HG03354 (cell line): ENCODE data around the gene ARF6.
"Not testable (repeated sequence)": the region's sequence is repeated elsewhere in the genome, so short reads cannot be mapped to it uniquely, and the experiment has no call there.

ENCODE experiments used
- ATAC-seq: cut with Tn5 transposase; IDR thresholded peaks from one replicate; pipeline ENCODE4 v1.9.1; 2021; ENCODE audit warnings: mild to moderate bottlenecking; ENCODE audit not compliant: unreplicated experiment, poor library complexity, severe bottlenecking

The ARF6 gene

GRCh38 chr14:49902679-49903246 lies 9.9 kb downstream of the ARF6 start:
- not testable (repeated sequence) for ATAC-seq

GRCh38 chr14:49904270-49904669 lies 11.4 kb downstream of the ARF6 start:
- no peak for ATAC-seq

GRCh38 chr14:49905989-49906388 lies 13.1 kb downstream of the ARF6 start:
- no peak for ATAC-seq

GRCh38 chr14:49907186-49907585 lies 14.3 kb downstream of the ARF6 start:
- no peak for ATAC-seq

- ATAC-seq, result no peak
These were observed 15.5 kb downstream of the ARF6 start for GRCh38 chr14:49908433-49908782.

GRCh38 chr14:49909016-49909415 lies 16.1 kb downstream of the ARF6 start:
- no peak for ATAC-seq

- ATAC-seq, result no peak
These were observed 22.2 kb downstream of the ARF6 start for GRCh38 chr14:49915085-49915484.

- no peak for ATAC-seq
These were observed 25.8 kb downstream of the ARF6 start for GRCh38 chr14:49918706-49919105.

- ATAC-seq, result no peak
These were observed 27.2 kb downstream of the ARF6 start for GRCh38 chr14:49919825-49920659.

GRCh38 chr14:49920935-49921334 lies 28.1 kb downstream of the ARF6 start:
- no peak for ATAC-seq

GRCh38 chr14:49921401-49921800 lies 28.5 kb downstream of the ARF6 start:
- no peak for ATAC-seq

GRCh38 chr14:49923442-49923841 lies 30.6 kb downstream of the ARF6 start:
- no peak for ATAC-seq

- no peak for ATAC-seq
These were observed 31.0 kb downstream of the ARF6 start for GRCh38 chr14:49923881-49924280.

- no peak for ATAC-seq
These were observed 32.0 kb downstream of the ARF6 start for GRCh38 chr14:49924852-49925251.

- ATAC-seq, result no peak
These were observed 33.9 kb downstream of the ARF6 start for GRCh38 chr14:49926803-49927202.

- no peak for ATAC-seq
These were observed 35.1 kb downstream of the ARF6 start for GRCh38 chr14:49928015-49928414.

GRCh38 chr14:49930720-49931119 lies 37.8 kb downstream of the ARF6 start:
- no peak for ATAC-seq

- ATAC-seq, result no peak
These were observed 38.6 kb downstream of the ARF6 start for GRCh38 chr14:49931523-49931922.

GRCh38 chr14:49933128-49933527 lies 40.2 kb downstream of the ARF6 start:
- no peak for ATAC-seq

GRCh38 chr14:49933704-49934103 lies 40.8 kb downstream of the ARF6 start:
- ATAC-seq, result no peak

GRCh38 chr14:49934646-49935045 lies 41.8 kb downstream of the ARF6 start:
- no peak for ATAC-seq

- ATAC-seq, result no peak
These were observed 42.6 kb downstream of the ARF6 start for GRCh38 chr14:49935526-49935925.
